Gastroesophageal sphincter (tissue), 3 donors: ENCODE data around the gene GPR139.

Experiments
- EP300 ChIP-seq: sonication (generic); formaldehyde crosslinking; IDR thresholded peaks from one replicate; pipeline ENCODE4 v1.6.1; 2017; ENCODE audit warnings: antibody characterized with exemption, mild to moderate bottlenecking
- POLR2A ChIP-seq, 2 donors: fragments of 450-650 bp; IDR thresholded peaks; one replicate each; pipeline ENCODE4 v1.6.1; 2017; ENCODE audit warnings: antibody characterized with exemption in 2 of 2, mild to moderate bottlenecking in 2 of 2, moderate library complexity in 1 of 2
- POLR2AphosphoS5 ChIP-seq: sonication (generic); formaldehyde crosslinking; IDR thresholded peaks from one replicate; pipeline ENCODE4 v1.6.1; 2017; ENCODE audit warnings: antibody characterized with exemption
- TF ChIP-seq, protein P1 (sequence below), 4 experiments: fragments of 200-600 bp in 2 of 4; fragments of 450-650 bp in 2 of 4; sonication (generic) in 1 of 4; IDR thresholded peaks; one replicate each; pipeline ENCODE4 v1.5.1; 2017 to 2019; ENCODE audit warnings: antibody characterized with exemption in 4 of 4, mild to moderate bottlenecking in 2 of 4, moderate library complexity in 2 of 4

DNA sequence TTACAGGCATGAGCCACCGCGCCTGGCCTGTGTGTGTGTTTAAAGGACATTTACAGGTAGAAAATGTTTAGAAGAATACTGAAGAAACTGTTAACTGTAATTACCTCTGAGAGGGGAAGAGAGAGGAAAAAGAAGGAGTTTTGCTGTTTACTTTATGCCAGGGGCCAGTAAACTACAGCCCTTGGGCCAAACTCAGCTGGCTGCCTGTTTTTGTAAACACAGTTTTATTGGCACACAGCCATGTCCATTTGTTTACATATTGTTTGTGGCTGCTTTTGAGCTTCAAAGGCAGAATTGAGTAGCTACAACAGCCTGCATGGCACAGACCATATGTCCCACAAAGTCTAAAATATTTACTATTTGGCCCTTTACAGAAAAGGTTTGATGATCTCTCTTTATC, 76.4 kb downstream of the GPR139 start:
- TF ChIP-seq, protein P1, sequence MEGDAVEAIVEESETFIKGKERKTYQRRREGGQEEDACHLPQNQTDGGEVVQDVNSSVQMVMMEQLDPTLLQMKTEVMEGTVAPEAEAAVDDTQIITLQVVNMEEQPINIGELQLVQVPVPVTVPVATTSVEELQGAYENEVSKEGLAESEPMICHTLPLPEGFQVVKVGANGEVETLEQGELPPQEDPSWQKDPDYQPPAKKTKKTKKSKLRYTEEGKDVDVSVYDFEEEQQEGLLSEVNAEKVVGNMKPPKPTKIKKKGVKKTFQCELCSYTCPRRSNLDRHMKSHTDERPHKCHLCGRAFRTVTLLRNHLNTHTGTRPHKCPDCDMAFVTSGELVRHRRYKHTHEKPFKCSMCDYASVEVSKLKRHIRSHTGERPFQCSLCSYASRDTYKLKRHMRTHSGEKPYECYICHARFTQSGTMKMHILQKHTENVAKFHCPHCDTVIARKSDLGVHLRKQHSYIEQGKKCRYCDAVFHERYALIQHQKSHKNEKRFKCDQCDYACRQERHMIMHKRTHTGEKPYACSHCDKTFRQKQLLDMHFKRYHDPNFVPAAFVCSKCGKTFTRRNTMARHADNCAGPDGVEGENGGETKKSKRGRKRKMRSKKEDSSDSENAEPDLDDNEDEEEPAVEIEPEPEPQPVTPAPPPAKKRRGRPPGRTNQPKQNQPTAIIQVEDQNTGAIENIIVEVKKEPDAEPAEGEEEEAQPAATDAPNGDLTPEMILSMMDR (IDR thresholded peaks at IDR 0.05), result no peak
- no peak for TF ChIP-seq POLR2A (IDR thresholded peaks at IDR 0.05)
- TF ChIP-seq POLR2AphosphoS5, result no peak
- TF ChIP-seq EP300, result no peak
